GM23248 (cell line): ENCODE results near the gene FRAS1. TPM values are rescaled to one million over a fixed set of nuclear protein-coding genes. Genes with fewer than 3 reads are reported as not detected.

Experiments
- DNase-seq: peaks from one replicate; pipeline ENCODE4 v3.0.0-alpha.2; 2015
- H2AFZ ChIP-seq: fragments of 200-600 bp; sonication (generic); 2 replicates; pipeline ENCODE4 v1.6.1; 2016; ENCODE audit warnings: antibody characterized with exemption
- H3F3A ChIP-seq: fragments of 200-600 bp; sonication (generic); 2 replicates; pipeline ENCODE4 v1.6.1; 2016; ENCODE audit warnings: mild to moderate bottlenecking, antibody characterized with exemption, mixed run types; ENCODE audit not compliant: insufficient read depth
- H3K27ac ChIP-seq: fragments of 200-600 bp; sonication (generic); 2 replicates; pipeline ENCODE4 v1.5.1; 2016; ENCODE audit warnings: mild to moderate bottlenecking
- H3K27me3 ChIP-seq: fragments of 200-600 bp; sonication (generic); replicated peaks from 2 replicates; pipeline ENCODE4 v1.6.1; 2016; ENCODE audit warnings: mild to moderate bottlenecking; ENCODE audit not compliant: insufficient read depth
- H3K36me3 ChIP-seq: fragments of 200-600 bp; sonication (generic); 2 replicates; pipeline ENCODE4 v1.6.1; 2016; ENCODE audit warnings: low read depth, mild to moderate bottlenecking
- H3K4me1 ChIP-seq: fragments of 200-600 bp; sonication (generic); 2 replicates; pipeline ENCODE4 v1.6.1; 2016; ENCODE audit warnings: mild to moderate bottlenecking; ENCODE audit not compliant: insufficient read depth
- H3K4me2 ChIP-seq: fragments of 200-600 bp; sonication (generic); one replicate; pipeline ENCODE4 v1.6.1; 2016; ENCODE audit warnings: mild to moderate bottlenecking; ENCODE audit not compliant: unreplicated experiment
- H3K4me3 ChIP-seq: fragments of 200-600 bp; sonication (generic); 2 replicates; pipeline ENCODE4 v1.5.1; 2016; ENCODE audit warnings: mild to moderate bottlenecking
- H3K79me2 ChIP-seq: fragments of 200-600 bp; sonication (generic); 2 replicates; pipeline ENCODE4 v1.6.1; 2016; ENCODE audit warnings: mild to moderate bottlenecking; ENCODE audit not compliant: insufficient read depth
- H3K9ac ChIP-seq: fragments of 200-600 bp; sonication (generic); 2 replicates; pipeline ENCODE4 v1.6.1; 2016; ENCODE audit warnings: mild to moderate bottlenecking
- H3K9me2 ChIP-seq: fragments of 200-600 bp; sonication (generic); 2 replicates; pipeline ENCODE4 v1.6.1; 2016; ENCODE audit warnings: mixed run types, mild to moderate bottlenecking, moderate library complexity; ENCODE audit not compliant: insufficient read depth
- H3K9me3 ChIP-seq: fragments of 200-600 bp; sonication (generic); one replicate; pipeline ENCODE4 v1.6.1; 2017; ENCODE audit warnings: low read depth
- H4K20me1 ChIP-seq: fragments of 200-600 bp; sonication (generic); 2 replicates; pipeline ENCODE4 v1.6.0; 2016; ENCODE audit not compliant: insufficient read depth
- EZH2 ChIP-seq: fragments of 200-600 bp; sonication (generic); IDR thresholded peaks from 2 replicates; pipeline ENCODE4 v1.6.1; 2018; ENCODE audit warnings: antibody characterized with exemption, mild to moderate bottlenecking; ENCODE audit not compliant: insufficient read depth, poor library complexity, severe bottlenecking
- EZH2phosphoT487 ChIP-seq: fragments of 200-600 bp; sonication (generic); IDR thresholded peaks from 2 replicates; pipeline ENCODE4 v1.6.1; 2018; ENCODE audit warnings: antibody characterized with exemption, moderate library complexity, mild to moderate bottlenecking, low read depth; ENCODE audit not compliant: insufficient read depth
- WGBS, 2 experiments: methylation state at CpG; one replicate each; pipeline ENCODE4 v1.1.6; 2015 to 2017; ENCODE audit warnings: low lambda C conversion rate in 2 of 2, low coverage in 1 of 2; ENCODE audit errors: missing lambda C conversion rate in 2 of 2; 5-methylcytosine and 5-hydroxymethylcytosine counted together
- in situ Hi-C: fragments of 300-500 bp; cut with MboI; formaldehyde crosslinking; loops from 2 replicates; pipeline ENCODE4 v1.15.0; 2020
- polyA plus RNA-seq: library from polyadenylated mRNA; unstranded; fragments of >200 nt; fragmentation: Nextera tagmentation; extraction: Ambion mirVana; gene quantifications from 2 replicates; pipeline ENCODE4 v1.2.1, GENCODE V29; 2016
- total RNA-seq: library from RNA; depleted of rRNA; stranded (reverse); fragments of >200 nt; shearing (Covaris generic); gene quantifications from 2 replicates; pipeline ENCODE4 v1.2.3, GENCODE V29; 2014

The FRAS1 gene
- total and polyA plus RNA-seq, 2 experiments from 2014 or later, result 6.5 to 19.8 TPM

DNA sequence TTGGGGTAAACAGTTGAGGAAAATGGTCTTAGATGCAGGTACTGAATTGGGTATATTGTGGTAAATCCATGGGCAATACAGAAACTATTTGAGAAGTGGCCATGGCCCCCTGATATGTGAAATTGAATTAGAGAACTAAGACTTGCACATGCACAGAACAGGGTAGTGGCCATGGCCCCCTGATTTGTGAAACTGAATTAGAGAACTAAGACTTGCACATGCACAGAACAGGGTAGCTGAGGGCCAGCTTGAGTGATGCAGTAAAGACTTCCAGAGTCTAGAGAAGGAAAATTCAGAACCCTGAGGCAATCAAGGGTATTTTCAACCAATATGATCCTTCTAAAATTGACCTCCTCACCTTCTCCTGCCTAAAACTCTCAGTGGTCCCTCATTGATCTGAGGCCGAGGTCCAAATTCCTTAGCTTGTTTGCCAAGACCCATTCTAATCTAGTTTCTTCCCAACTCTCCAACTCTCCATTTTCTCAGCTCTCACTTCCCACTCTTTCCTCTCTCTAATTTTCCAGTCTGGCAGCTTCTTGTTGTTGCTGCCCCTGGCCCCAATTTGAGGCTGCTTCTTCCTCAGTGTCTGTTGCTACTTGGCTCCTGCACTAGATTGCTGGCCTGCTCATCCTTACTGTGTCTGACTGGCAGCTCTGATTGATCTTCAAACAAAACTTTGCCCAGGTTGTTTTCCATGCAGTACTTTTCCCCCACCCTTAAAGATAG, 72.4 kb downstream of the FRAS1 start:
- no peaks in the 10 kb centered on the region for H4K20me1 ChIP-seq
- TF ChIP-seq EZH2phosphoT487 (no peak), EZH2 (no peak)
- peaks cover 24% of the 10 kb centered on the region for H3K4me1 ChIP-seq
- no peaks in the 10 kb centered on the region for H3K36me3 ChIP-seq
- H3K27me3 ChIP-seq, result no peaks in the 10 kb centered on the region
- 96 to 100% methylated on average over 1 of the region's 1 CpG for WGBS, 2 experiments
- peaks cover 5% of the 10 kb centered on the region; the same call in 1 of the 2 replicates for H3K79me2 ChIP-seq
- H3K9me3 ChIP-seq, result no peaks in the 10 kb centered on the region
- no peak overlapping the region for H3K9ac ChIP-seq
- in situ Hi-C loops, result no loop called here
- H3F3A ChIP-seq, result peaks cover 17% of the 10 kb centered on the region
- no peak overlapping the region for H3K27ac ChIP-seq
- H3K4me3 ChIP-seq, result no peak overlapping the region
- DNase-seq, result no peak
- no peaks in the 10 kb centered on the region for H3K9me2 ChIP-seq
- H3K4me2 ChIP-seq, result no peak overlapping the region
- H2AFZ ChIP-seq, result no peak overlapping the region

DNA sequence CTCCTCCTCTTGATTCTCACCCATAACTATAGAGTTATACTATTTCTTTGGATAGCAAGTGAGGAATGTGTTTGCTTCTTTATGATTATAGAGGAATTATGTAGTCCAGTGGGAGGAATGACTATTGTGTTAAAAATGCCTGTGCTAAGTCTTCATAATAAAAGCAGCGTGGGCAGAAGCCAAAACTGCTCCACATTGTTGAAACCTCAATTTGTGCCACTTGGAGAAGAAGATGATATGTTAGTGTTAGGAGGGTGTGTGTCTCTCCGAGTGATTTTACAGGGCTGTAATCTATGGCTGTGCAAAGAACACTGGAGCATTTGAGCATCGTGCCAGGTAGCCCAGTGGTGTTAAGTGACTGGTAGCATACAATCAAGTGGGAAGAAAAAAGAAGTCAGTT, 74.3 kb downstream of the FRAS1 start:
- H3K9ac ChIP-seq, result no peak overlapping the region; the same call in 1 of the 2 replicates
- H3K79me2 ChIP-seq, result peaks cover 5% of the 10 kb centered on the region; the same call in 1 of the 2 replicates
- in situ Hi-C loops, result no loop called here
- no peaks in the 10 kb centered on the region for H3K9me2 ChIP-seq
- H3F3A ChIP-seq, result peaks cover 17% of the 10 kb centered on the region
- 13 to 15% methylated on average over 3 of the region's 3 CpGs for WGBS, 2 experiments
- peak overlapping the region; percentile 63 for H3K4me2 ChIP-seq
- DNase-seq, result peak; percentile 83
- peak overlapping the region; percentile 18; the same call in 1 of the 2 replicates for H2AFZ ChIP-seq
- peak overlapping the region; percentile 32 for H3K27ac ChIP-seq
- H3K4me3 ChIP-seq, result peak overlapping the region; percentile 36
- H4K20me1 ChIP-seq, result no peaks in the 10 kb centered on the region
- H3K4me1 ChIP-seq, result peaks cover 20% of the 10 kb centered on the region
- H3K27me3 ChIP-seq, result no peaks in the 10 kb centered on the region
- TF ChIP-seq EZH2, result no peak
- TF ChIP-seq EZH2phosphoT487, result no peak
- H3K36me3 ChIP-seq, result no peaks in the 10 kb centered on the region
- no peaks in the 10 kb centered on the region for H3K9me3 ChIP-seq

DNA sequence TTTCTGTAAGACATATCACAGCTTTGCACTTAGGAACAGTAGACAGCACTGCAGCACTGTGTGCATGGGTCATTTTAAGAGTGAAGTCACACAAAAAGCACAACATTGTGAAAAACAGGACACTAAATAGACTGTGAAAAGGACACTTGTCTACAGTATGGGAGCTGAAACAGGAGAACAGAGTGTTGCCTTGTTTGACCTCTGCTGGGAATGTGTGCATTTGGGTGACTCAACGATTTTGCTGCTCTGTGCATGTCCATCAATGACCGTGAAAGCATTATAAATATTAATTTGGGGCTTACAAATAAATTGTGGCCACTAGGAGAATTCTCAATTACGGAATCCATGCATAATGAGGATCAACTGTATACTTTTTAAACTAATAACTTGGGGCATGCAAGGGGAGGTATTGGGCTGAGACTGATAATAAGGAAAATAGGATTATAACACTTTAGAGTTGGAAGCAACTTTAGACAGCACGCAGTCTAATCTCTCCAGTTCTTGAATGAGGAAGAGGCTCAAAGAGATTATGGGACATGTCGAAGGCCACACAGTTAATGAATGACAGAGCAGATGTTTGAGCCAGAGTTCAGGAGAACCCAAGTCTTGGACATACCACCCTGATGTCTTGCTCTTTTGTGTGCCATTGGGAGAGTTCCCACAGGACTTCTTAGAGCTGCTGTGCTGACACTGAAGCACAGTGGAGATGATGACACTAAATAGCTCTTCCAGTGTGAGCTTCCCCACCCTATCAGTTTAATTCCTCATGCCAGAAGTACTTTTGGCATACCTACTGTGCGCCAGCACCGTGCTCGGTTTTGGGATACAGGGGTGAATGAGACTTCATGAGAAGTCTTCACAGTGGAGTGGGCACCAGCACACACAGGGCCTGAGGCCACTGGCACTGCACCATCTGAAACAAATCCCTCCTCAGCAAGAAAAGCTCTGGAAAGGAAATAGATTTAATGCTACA, 79.3 kb downstream of the FRAS1 start:
- no peaks in the 10 kb centered on the region for H3K9me3 ChIP-seq
- no peak overlapping the region for H2AFZ ChIP-seq
- 87 to 89% methylated on average over 8 of the region's 8 CpGs for WGBS, 2 experiments
- no peaks in the 10 kb centered on the region for H3K79me2 ChIP-seq
- H4K20me1 ChIP-seq, result no peaks in the 10 kb centered on the region
- peaks cover 11% of the 10 kb centered on the region for H3F3A ChIP-seq
- H3K9ac ChIP-seq, result no peak overlapping the region
- no peaks in the 10 kb centered on the region for H3K9me2 ChIP-seq
- no peaks in the 10 kb centered on the region for H3K36me3 ChIP-seq
- peaks cover 11% of the 10 kb centered on the region for H3K4me1 ChIP-seq
- no peak overlapping the region for H3K4me3 ChIP-seq
- H3K27ac ChIP-seq, result no peak overlapping the region
- H3K4me2 ChIP-seq, result no peak overlapping the region
- no peaks in the 10 kb centered on the region for H3K27me3 ChIP-seq
- DNase-seq, result no peak
- in situ Hi-C loops, result no loop called here
- TF ChIP-seq EZH2phosphoT487, result no peak
- no peak for TF ChIP-seq EZH2

DNA sequence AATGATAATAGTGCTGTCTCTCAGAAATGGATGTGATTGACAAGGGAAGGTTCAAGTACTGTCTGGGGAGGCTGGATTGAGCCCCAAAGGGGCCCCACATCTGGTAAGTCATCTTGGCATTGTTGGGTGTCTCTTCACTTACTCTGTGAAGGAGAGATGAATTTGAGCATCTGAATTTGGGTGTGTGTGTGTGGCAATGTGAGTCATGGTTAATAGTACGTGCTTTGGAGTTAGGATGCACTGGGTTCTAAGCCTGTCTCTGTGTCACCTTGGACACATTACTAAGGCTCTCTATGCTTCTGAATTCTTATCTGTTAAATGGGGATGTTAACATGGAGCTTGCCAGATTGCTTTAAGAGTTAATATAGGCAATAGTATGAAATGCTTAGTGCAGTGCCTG, 80.4 kb downstream of the FRAS1 start:
- Histone ChIP-seq H3K36me3 (no peaks in the 10 kb centered on the region), H3K9me3 (no peaks in the 10 kb centered on the region), H3K4me2 (no peak overlapping the region), H3K27ac (no peak overlapping the region), H3K27me3 (no peaks in the 10 kb centered on the region), H2AFZ (no peak overlapping the region), H3K4me1 (no peaks in the 10 kb centered on the region; the same call in 1 of the 2 replicates), H4K20me1 (no peaks in the 10 kb centered on the region), H3K9me2 (no peaks in the 10 kb centered on the region), H3K9ac (no peak overlapping the region), H3K4me3 (no peak overlapping the region), H3K79me2 (no peaks in the 10 kb centered on the region), H3F3A (no peaks in the 10 kb centered on the region)
- 26 to 41% methylated on average over 1 of the region's 1 CpG for WGBS, 2 experiments
- TF ChIP-seq EZH2, result no peak
- TF ChIP-seq EZH2phosphoT487, result no peak
- in situ Hi-C loops, result no loop called here
- peak; percentile 67 for DNase-seq
